ENCODE data around the gene ZNF335. TPM values are rescaled to one million over a fixed set of nuclear protein-coding genes. Genes with fewer than 3 reads are reported as not detected.
"Not testable (repeated sequence)": the region's sequence is repeated elsewhere in the genome, so short reads cannot be mapped to it uniquely, and the experiment has no call there.

ZNF335 gene
- total RNA-seq, 2 experiments from 2014 or later = 26.8 to 28.0 TPM

- Mint-ChIP-seq H3K4me3 (no peak overlapping the region), H3K36me3 (ENCODE audit: low read depth) (no peaks in the 10 kb centered on the region), H3K27me3 (ENCODE audit: low read depth) (no peaks in the 10 kb centered on the region), H3K27ac (no peak overlapping the region), H3K4me1 (ENCODE audit: low read depth) (peaks cover 76% of the 10 kb centered on the region), H3K9me3 (no peaks in the 10 kb centered on the region)
- DNase-seq = no peak
- intact Hi-C loops (cut with micrococcal nuclease) = loop anchor here (1.0 kb wide), 1 partner anchor 9 kb away; the partner anchor contains the start of gene MMP9
- CTCF ChIA-PET = interaction anchor here (0.6 to 6.7 kb wide), 8 partner anchors 9 to 200 kb away, joined by 3 to 58 read pairs (median 5); partner anchors contain the start of gene MMP9
These were observed 27.7 kb upstream of the ZNF335 start for GRCh38 chr20:45999557-46000261.

DNA sequence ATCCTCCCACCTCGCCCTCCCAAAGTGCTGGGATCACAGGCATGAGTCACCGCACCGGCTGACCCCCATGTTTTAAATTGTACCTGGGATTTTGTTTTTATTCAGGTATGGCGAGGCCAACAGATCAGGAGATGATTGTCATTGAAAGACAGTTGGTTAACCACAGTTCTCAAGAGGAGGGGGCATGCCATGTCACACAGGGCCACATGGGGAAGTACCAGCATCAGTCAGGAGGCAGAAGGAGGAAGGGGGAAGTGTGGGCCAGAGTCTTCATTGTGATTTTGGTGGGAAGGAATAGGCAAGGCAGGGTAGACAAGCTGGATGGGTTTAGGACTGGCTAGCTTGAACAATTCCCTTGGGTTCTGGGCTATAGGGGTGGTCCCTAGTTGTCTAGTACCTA is 26.8 kb upstream of the ZNF335 start:
- Mint-ChIP-seq H3K4me3 (no peak overlapping the region), H3K9me3 (no peaks in the 10 kb centered on the region), H3K4me1 (ENCODE audit: low read depth) (peaks cover 67% of the 10 kb centered on the region), H3K27ac (no peak overlapping the region), H3K27me3 (ENCODE audit: low read depth) (no peaks in the 10 kb centered on the region), H3K36me3 (ENCODE audit: low read depth) (no peaks in the 10 kb centered on the region)
- peak; percentile 73 for DNase-seq
- intact Hi-C loops (cut with micrococcal nuclease) = no loop called here
- CTCF ChIA-PET = interaction anchor here (0.5 to 6.7 kb wide), 6 partner anchors 11 to 375 kb away, joined by 3 to 58 read pairs (median 8); no protein-coding TSS in a partner anchor

GRCh38 chr20:45998337-45998736 is 26.3 kb upstream of the ZNF335 start:
- intact Hi-C loops (cut with micrococcal nuclease) = no loop called here
- no peaks in the 10 kb centered on the region for H3K9me3 Mint-ChIP-seq
- H3K4me3 Mint-ChIP-seq = no peak overlapping the region
- no peak overlapping the region for H3K27ac Mint-ChIP-seq
- peak; percentile 19 for DNase-seq
- CTCF ChIA-PET = interaction anchor here (0.5 to 6.7 kb wide), 6 partner anchors 10 to 375 kb away, joined by 3 to 58 read pairs (median 8); no protein-coding TSS in a partner anchor
- H3K27me3 Mint-ChIP-seq (ENCODE audit: low read depth) = no peaks in the 10 kb centered on the region
- H3K4me1 Mint-ChIP-seq (ENCODE audit: low read depth) = peaks cover 64% of the 10 kb centered on the region
- no peaks in the 10 kb centered on the region for H3K36me3 Mint-ChIP-seq (ENCODE audit: low read depth)

DNA sequence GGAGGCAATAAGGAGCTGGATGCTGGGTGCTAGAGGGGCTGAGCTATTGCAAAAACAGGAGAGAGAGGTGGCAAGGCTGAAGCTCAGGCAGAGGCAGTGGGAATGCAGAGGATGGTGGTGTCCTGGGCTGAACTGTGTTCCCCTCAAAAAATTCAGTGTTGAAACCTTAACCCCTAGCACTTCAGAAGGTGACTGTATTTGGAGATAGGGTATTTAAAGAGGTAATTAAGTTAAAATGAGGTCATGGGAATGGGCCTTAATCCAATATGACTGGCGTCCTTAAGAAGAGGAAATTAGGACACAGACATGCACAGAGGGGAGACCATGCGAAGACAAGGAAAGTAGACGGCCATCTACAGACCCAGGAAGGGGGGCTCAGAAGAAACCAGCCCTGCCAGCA is 25.2 kb upstream of the ZNF335 start:
- Mint-ChIP-seq H3K27ac (no peak overlapping the region), H3K4me1 (ENCODE audit: low read depth) (peaks cover 64% of the 10 kb centered on the region), H3K9me3 (no peaks in the 10 kb centered on the region), H3K4me3 (no peak overlapping the region), H3K27me3 (ENCODE audit: low read depth) (no peaks in the 10 kb centered on the region), H3K36me3 (ENCODE audit: low read depth) (no peaks in the 10 kb centered on the region)
- CTCF ChIA-PET = interaction anchor here (0.7 to 6.7 kb wide), 6 partner anchors 10 to 76 kb away, joined by 3 to 58 read pairs (median 4); no protein-coding TSS in a partner anchor
- DNase-seq = no peak
- intact Hi-C loops (cut with micrococcal nuclease) = no loop called here

DNA sequence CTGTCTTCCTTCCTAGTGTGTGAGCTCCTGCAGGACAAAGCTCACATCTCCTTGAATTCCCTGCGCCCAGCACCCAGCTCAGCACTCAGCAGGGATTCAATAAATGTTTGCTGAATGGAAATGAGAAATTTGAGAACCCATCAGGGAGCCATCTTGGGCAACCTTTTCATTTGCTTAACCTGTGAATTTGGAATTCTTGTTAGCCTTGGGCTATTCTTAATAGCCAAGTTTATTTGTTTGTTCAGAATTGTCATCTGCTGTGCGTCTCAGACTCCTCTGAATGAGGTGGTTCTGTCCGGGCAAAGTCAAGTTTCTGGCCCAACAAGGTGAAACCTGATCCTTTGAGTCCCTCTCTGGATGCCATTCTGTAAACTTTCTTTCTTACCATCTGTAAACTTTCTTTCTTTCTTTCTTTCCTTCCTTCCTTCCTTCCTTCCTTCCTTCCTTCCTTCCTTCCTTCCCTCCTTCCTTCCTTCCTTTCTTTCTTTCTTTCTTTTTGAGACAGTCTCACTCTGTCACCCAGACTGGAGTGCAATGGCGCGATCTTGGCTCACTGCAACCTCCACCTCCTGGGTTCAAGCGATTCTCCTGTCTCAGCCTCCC is 23.6 kb upstream of the ZNF335 start:
- H3K27ac Mint-ChIP-seq; DNase-seq; H3K27me3 Mint-ChIP-seq (ENCODE audit: low read depth); H3K4me3 Mint-ChIP-seq; intact Hi-C loops (cut with micrococcal nuclease); H3K36me3 Mint-ChIP-seq (ENCODE audit: low read depth); H3K9me3 Mint-ChIP-seq: not testable (repeated sequence)
- peaks cover 49% of the 10 kb centered on the region for H3K4me1 Mint-ChIP-seq (ENCODE audit: low read depth)
- CTCF ChIA-PET = interaction anchor here (0.6 to 1.7 kb wide), 6 partner anchors 11 to 318 kb away, joined by 3 to 4 read pairs (median 3); partner anchors contain the start of gene MMP9

GRCh38 chr20:45994761-45995493 is 22.9 kb upstream of the ZNF335 start:
- Mint-ChIP-seq H3K27ac (no peak overlapping the region), H3K4me3 (no peak overlapping the region), H3K4me1 (ENCODE audit: low read depth) (peaks cover 43% of the 10 kb centered on the region), H3K27me3 (ENCODE audit: low read depth) (no peaks in the 10 kb centered on the region), H3K9me3 (no peaks in the 10 kb centered on the region), H3K36me3 (ENCODE audit: low read depth) (no peaks in the 10 kb centered on the region)
- DNase-seq = no peak
- CTCF ChIA-PET = interaction anchor here (0.9 kb wide), 2 partner anchors 14 to 20 kb away, joined by 3 read pairs; partner anchors contain the start of gene MMP9
- intact Hi-C loops (cut with micrococcal nuclease) = no loop called here

DNA sequence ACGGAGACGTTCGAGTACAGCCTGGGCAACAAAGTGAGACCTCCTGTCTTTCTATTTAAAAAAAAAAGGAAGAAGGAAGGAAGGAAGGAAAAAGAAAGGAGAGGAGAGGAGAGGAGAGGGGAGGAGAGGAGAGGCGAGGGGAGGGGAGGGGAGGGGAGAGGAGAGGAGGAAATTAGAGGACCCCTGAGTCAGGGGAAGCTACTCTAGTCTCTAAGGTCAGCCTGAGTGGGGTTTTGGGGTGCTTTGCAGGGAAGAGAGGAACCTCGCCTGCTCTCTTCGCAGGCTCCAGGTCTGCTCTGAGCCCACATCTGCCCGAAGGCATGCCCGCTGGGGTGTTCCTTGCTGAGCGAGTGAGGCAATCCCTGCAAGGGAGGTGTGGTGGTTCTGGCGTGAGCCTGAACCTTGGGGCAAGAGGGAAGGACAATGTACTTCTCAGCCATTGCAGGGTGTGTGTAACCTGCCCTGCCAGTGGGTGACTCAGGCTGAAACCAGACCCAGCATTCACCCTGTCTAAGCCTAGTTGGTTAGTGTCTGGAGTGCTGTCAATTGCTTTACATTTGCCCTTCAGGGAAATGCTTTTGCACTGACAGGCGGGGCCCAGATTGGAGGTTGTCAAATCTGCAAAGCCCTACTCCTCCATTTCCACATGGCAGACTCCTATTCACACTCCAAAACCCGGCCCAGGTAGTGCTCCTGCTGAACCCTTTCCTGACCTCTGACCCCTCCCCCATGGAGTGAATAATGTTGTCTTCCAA is 21.4 kb upstream of the ZNF335 start:
- Mint-ChIP-seq H3K9me3 (no peaks in the 10 kb centered on the region), H3K27me3 (ENCODE audit: low read depth) (no peaks in the 10 kb centered on the region), H3K4me1 (ENCODE audit: low read depth) (peaks cover 27% of the 10 kb centered on the region), H3K4me3 (no peak overlapping the region), H3K36me3 (ENCODE audit: low read depth) (no peaks in the 10 kb centered on the region), H3K27ac (no peak overlapping the region)
- peak; percentile 45 for DNase-seq
- CTCF ChIA-PET = interaction anchor here (0.6 kb wide), 1 partner anchor 9 kb away, joined by 3 read pairs; no protein-coding TSS in a partner anchor
- intact Hi-C loops (cut with micrococcal nuclease) = no loop called here

DNA sequence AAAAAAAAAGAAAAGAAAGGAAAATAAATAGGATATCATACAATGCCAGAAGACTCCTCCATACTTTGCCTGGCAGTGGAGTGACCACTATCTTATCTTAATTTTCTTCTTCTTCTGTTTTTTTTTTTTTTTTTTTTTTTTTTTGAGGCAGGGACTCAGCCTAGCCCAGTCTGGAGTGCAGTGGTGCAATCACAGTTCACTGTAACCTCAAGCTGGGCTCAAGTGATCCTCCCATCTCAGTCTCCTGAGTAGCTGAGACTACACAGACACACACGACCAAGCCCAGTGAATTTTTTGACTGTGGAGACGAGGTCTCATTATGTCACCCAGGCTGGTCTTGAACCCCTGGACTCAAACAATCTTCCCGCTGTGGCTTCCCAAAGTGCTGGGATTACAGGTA is 19.6 kb upstream of the ZNF335 start:
- intact Hi-C loops (cut with micrococcal nuclease) = no loop called here
- CTCF ChIA-PET = interaction anchor here (6.7 kb wide), 1 partner anchor 21 kb away, joined by 101 read pairs; no protein-coding TSS in a partner anchor
- H3K27me3 Mint-ChIP-seq (ENCODE audit: low read depth) = no peaks in the 10 kb centered on the region
- DNase-seq = no peak
- no peak overlapping the region for H3K4me3 Mint-ChIP-seq
- no peaks in the 10 kb centered on the region for H3K36me3 Mint-ChIP-seq (ENCODE audit: low read depth)
- H3K27ac Mint-ChIP-seq = no peak overlapping the region
- no peaks in the 10 kb centered on the region for H3K9me3 Mint-ChIP-seq
- peaks cover 11% of the 10 kb centered on the region for H3K4me1 Mint-ChIP-seq (ENCODE audit: low read depth)

- H3K4me1 Mint-ChIP-seq (ENCODE audit: low read depth); intact Hi-C loops (cut with micrococcal nuclease); H3K27ac Mint-ChIP-seq; H3K36me3 Mint-ChIP-seq (ENCODE audit: low read depth); H3K27me3 Mint-ChIP-seq (ENCODE audit: low read depth); H3K9me3 Mint-ChIP-seq; DNase-seq; H3K4me3 Mint-ChIP-seq: not testable (repeated sequence)
- CTCF ChIA-PET = interaction anchor here (0.6 to 6.7 kb wide), 7 partner anchors 10 to 436 kb away, joined by 3 to 101 read pairs (median 33); partner anchors contain the start of gene ZNF335
These were observed 16.8 kb upstream of the ZNF335 start for GRCh38 chr20:45988830-45989229.

DNA sequence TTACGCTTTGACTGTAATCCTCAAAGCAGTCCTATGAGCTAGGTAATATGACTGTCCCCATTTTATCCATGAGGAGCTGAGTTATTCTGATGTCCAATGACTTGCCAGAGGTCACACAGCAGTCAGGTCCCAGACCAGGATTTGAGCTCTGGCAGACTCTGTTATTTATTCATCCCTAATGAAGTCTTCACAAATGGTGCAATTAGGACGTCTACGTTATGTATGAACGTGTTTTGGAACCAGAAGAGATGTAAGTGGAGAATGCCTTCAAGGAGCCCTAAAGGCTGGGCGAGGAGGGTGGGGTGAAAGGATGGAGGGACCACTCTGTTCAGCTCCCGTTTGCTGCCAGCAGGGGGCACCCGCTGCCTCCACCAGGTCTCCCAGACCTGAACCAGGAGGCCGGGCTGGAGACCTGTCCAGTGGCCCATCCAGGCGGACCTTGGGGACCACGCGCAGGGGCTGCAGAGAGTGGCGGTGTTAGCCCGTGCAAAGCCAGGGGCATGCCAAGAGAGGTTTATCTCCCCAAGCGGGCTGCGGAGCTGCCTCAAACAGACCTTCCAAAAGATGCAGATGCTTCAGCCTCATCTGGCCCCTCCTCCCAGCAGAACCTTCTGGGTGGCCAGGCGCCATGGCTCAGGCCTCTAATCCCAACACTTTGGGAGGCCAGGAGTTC is 15.2 kb upstream of the ZNF335 start:
- H3K27ac Mint-ChIP-seq = no peak overlapping the region
- CTCF ChIA-PET = interaction anchor here (0.7 to 6.7 kb wide), 27 partner anchors 9 to 198 kb away, joined by 3 to 101 read pairs (median 4); partner anchors contain the start of genes DNTTIP1, WFDC3 and ZNF335
- intact Hi-C loops (cut with micrococcal nuclease) = loop anchor here (1.0 kb wide), 2 partner anchors 26 to 100 kb away; no protein-coding TSS in a partner anchor

DNA sequence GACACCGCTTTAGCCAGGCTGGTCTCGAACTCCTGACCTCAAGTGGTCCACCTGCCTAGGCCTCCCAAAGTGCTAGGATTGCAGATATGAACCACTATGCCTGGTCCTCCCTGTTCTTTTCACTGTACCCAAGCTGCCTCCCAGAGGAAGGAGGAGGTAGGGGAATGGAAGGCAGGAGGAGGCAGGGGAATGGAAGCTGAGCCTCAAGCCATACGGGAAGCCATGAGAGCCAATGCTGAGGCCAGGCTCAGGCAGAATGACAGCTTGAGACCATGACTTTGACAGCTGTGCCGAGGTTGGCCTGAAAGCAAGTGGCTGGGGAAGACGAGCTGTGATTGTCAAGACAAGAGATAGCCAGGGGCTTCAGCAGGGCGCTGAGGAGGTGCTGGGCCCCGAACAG is 13.6 kb upstream of the ZNF335 start:
- H3K27ac Mint-ChIP-seq = no peak overlapping the region
- peaks cover 2% of the 10 kb centered on the region for H3K4me1 Mint-ChIP-seq (ENCODE audit: low read depth)
- H3K9me3 Mint-ChIP-seq = no peaks in the 10 kb centered on the region
- no peaks in the 10 kb centered on the region for H3K36me3 Mint-ChIP-seq (ENCODE audit: low read depth)
- no peaks in the 10 kb centered on the region for H3K27me3 Mint-ChIP-seq (ENCODE audit: low read depth)
- intact Hi-C loops (cut with micrococcal nuclease) = no loop called here
- H3K4me3 Mint-ChIP-seq = no peak overlapping the region
- DNase-seq = no peak
- CTCF ChIA-PET = interaction anchor here (0.7 to 6.7 kb wide), 7 partner anchors 11 to 343 kb away, joined by 3 to 101 read pairs (median 5); partner anchors contain the start of gene ZNF335

More for the DNA sequence above, 15.2 kb upstream of the ZNF335 start:
- H3K36me3 Mint-ChIP-seq (ENCODE audit: low read depth) = no peaks in the 10 kb centered on the region
- no peak overlapping the region for H3K4me3 Mint-ChIP-seq
- no peaks in the 10 kb centered on the region for H3K27me3 Mint-ChIP-seq (ENCODE audit: low read depth)
- peak; percentile 85 for DNase-seq
- H3K9me3 Mint-ChIP-seq = no peaks in the 10 kb centered on the region
- H3K4me1 Mint-ChIP-seq (ENCODE audit: low read depth) = peaks cover 2% of the 10 kb centered on the region

Data from activated naive CD4-positive, alpha-beta T cell treated with anti-CD3 and anti-CD28 coated beads for 36 hours (primary cell).